Body of pancreas (tissue), 4 donors: ENCODE data around the gene LRSAM1.

Experiments
- POLR2A ChIP-seq, 3 donors: fragments of 450-650 bp; IDR thresholded peaks; one replicate each; pipeline ENCODE4 v1.6.1; 2016; ENCODE audit warnings: antibody characterized with exemption in 3 of 3, mild to moderate bottlenecking in 2 of 3
- TF ChIP-seq, protein P1 (sequence below), 7 experiments: fragments of 450-650 bp in 4 of 7; fragments of 200-600 bp in 3 of 7; sonication (generic) in 3 of 7; IDR thresholded peaks; one replicate each; pipeline ENCODE4 v1.5.1; 2016 to 2019; ENCODE audit warnings: antibody characterized with exemption in 7 of 7

DNA sequence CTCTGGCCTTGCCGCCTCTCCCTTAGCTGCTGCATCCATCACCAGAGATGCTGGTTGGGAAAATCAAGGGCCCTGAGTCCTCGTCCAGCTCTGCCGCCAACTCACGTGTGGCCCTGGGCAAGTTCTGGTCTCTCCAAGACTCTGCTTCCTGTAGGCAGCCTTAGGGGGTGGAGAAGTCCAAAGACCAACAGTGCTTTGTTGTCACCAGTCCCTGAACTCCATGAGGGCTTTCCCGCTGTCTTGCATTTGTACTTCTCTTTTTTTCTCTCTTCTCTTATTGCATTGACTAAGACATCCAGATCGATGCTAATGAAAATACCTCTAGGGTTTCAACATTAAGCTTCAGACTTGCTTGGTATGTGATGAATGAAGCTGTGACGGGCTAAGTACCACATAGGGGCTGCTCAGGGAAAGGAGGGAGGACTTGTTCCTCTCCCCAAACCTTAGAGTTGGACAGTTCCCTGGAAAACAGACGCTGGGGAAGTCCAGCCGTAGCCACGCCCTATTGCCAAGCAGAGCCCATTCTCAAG, 97.1 kb downstream of the LRSAM1 start:
- TF ChIP-seq, protein P1, sequence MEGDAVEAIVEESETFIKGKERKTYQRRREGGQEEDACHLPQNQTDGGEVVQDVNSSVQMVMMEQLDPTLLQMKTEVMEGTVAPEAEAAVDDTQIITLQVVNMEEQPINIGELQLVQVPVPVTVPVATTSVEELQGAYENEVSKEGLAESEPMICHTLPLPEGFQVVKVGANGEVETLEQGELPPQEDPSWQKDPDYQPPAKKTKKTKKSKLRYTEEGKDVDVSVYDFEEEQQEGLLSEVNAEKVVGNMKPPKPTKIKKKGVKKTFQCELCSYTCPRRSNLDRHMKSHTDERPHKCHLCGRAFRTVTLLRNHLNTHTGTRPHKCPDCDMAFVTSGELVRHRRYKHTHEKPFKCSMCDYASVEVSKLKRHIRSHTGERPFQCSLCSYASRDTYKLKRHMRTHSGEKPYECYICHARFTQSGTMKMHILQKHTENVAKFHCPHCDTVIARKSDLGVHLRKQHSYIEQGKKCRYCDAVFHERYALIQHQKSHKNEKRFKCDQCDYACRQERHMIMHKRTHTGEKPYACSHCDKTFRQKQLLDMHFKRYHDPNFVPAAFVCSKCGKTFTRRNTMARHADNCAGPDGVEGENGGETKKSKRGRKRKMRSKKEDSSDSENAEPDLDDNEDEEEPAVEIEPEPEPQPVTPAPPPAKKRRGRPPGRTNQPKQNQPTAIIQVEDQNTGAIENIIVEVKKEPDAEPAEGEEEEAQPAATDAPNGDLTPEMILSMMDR (IDR thresholded peaks at IDR 0.05), result no peak
- no peak for TF ChIP-seq POLR2A (IDR thresholded peaks at IDR 0.05)
